ENCODE results near the gene NDUFB2.

GRCh38 chr7:140697447-140698143, 1.1 kb downstream of the NDUFB2 start:
- TF ChIP-seq, protein P1, sequence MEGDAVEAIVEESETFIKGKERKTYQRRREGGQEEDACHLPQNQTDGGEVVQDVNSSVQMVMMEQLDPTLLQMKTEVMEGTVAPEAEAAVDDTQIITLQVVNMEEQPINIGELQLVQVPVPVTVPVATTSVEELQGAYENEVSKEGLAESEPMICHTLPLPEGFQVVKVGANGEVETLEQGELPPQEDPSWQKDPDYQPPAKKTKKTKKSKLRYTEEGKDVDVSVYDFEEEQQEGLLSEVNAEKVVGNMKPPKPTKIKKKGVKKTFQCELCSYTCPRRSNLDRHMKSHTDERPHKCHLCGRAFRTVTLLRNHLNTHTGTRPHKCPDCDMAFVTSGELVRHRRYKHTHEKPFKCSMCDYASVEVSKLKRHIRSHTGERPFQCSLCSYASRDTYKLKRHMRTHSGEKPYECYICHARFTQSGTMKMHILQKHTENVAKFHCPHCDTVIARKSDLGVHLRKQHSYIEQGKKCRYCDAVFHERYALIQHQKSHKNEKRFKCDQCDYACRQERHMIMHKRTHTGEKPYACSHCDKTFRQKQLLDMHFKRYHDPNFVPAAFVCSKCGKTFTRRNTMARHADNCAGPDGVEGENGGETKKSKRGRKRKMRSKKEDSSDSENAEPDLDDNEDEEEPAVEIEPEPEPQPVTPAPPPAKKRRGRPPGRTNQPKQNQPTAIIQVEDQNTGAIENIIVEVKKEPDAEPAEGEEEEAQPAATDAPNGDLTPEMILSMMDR (conservative IDR thresholded peaks at IDR 0.05) = no peak
- no peak for TF ChIP-seq EZH2 (IDR thresholded peaks at IDR 0.05; ENCODE audit: low read depth)

Measured in PC-9 (cell line).